Hepatocyte (in vitro differentiated cells): ENCODE data around the gene PABPC1L2A. TPM values are rescaled to one million over a fixed set of nuclear protein-coding genes. Genes with fewer than 3 reads are reported as not detected.

ENCODE experiments used
- DNase-seq: peaks from one replicate; pipeline ENCODE4 v3.0.0-alpha.2; 2016; ENCODE audit warnings: low spot score
- H2AFZ ChIP-seq: fragments of 200-600 bp; sonication (generic); 2 replicates; pipeline ENCODE4 v1.6.0; 2016; ENCODE audit warnings: antibody characterized with exemption, mild to moderate bottlenecking
- H3K27ac ChIP-seq: fragments of 200-600 bp; sonication (generic); 2 replicates; pipeline ENCODE4 v1.5.1; 2016; ENCODE audit warnings: mild to moderate bottlenecking
- H3K27me3 ChIP-seq: fragments of 200-600 bp; sonication (generic); 2 replicates; pipeline ENCODE4 v1.6.1; 2016
- H3K36me3 ChIP-seq: fragments of 200-600 bp; sonication (generic); replicated peaks from 2 replicates; pipeline ENCODE4 v1.5.1; 2016; ENCODE audit warnings: low read depth; ENCODE audit not compliant: insufficient read depth
- H3K4me1 ChIP-seq: fragments of 200-600 bp; sonication (generic); 2 replicates; pipeline ENCODE4 v1.5.1; 2016; ENCODE audit warnings: mild to moderate bottlenecking, moderate library complexity; ENCODE audit not compliant: insufficient read depth
- H3K4me2 ChIP-seq: fragments of 200-600 bp; sonication (generic); 2 replicates; pipeline ENCODE4 v1.6.0; 2016
- H3K4me3 ChIP-seq: fragments of 200-600 bp; sonication (generic); 2 replicates; pipeline ENCODE4 v1.5.1; 2016; ENCODE audit warnings: mild to moderate bottlenecking
- H3K79me2 ChIP-seq: fragments of 200-600 bp; sonication (generic); 2 replicates; pipeline ENCODE4 v1.6.0; 2017; ENCODE audit warnings: mild to moderate bottlenecking
- H3K9me2 ChIP-seq: fragments of 200-600 bp; sonication (generic); replicated peaks from 2 replicates; pipeline ENCODE4 v1.6.0; 2017; ENCODE audit warnings: mild to moderate bottlenecking; ENCODE audit not compliant: insufficient read depth
- H3K9me3 ChIP-seq: fragments of 200-600 bp; sonication (generic); 2 replicates; pipeline ENCODE4 v1.5.1; 2016; ENCODE audit warnings: low read depth, mild to moderate bottlenecking
- H4K20me1 ChIP-seq: fragments of 200-600 bp; sonication (generic); 2 replicates; pipeline ENCODE4 v1.6.0; 2016; ENCODE audit warnings: mild to moderate bottlenecking; ENCODE audit not compliant: insufficient read depth, poor library complexity, severe bottlenecking
- CTCF ChIP-seq: fragments of 200-600 bp; sonication (generic); IDR thresholded peaks from 2 replicates; pipeline ENCODE4 v1.5.1; 2016; ENCODE audit warnings: antibody characterized with exemption, mild to moderate bottlenecking; ENCODE audit not compliant: poor library complexity
- EZH2 ChIP-seq: fragments of 200-600 bp; sonication (generic); IDR thresholded peaks from 2 replicates; pipeline ENCODE4 v1.6.1; 2016; ENCODE audit warnings: antibody characterized with exemption, mild to moderate bottlenecking, borderline replicate concordance
- WGBS: methylation state at CpG from one replicate; pipeline ENCODE4 v1.1.6; 2016; ENCODE audit warnings: low lambda C conversion rate; ENCODE audit errors: missing lambda C conversion rate; 5-methylcytosine and 5-hydroxymethylcytosine counted together
- polyA plus RNA-seq: library from polyadenylated mRNA; unstranded; fragments of >200 nt; fragmentation: Nextera tagmentation; extraction: Ambion mirVana; gene quantifications from 2 replicates; pipeline ENCODE4 v1.2.1, GENCODE V29; 2016
- total RNA-seq: library from RNA; depleted of rRNA; stranded (reverse); fragments of >200 nt; gene quantifications from 2 replicates; pipeline ENCODE4 v1.2.3, GENCODE V29; 2014

Gene PABPC1L2A
- total and polyA plus RNA-seq, 2 experiments from 2014 or later = not detected

DNA sequence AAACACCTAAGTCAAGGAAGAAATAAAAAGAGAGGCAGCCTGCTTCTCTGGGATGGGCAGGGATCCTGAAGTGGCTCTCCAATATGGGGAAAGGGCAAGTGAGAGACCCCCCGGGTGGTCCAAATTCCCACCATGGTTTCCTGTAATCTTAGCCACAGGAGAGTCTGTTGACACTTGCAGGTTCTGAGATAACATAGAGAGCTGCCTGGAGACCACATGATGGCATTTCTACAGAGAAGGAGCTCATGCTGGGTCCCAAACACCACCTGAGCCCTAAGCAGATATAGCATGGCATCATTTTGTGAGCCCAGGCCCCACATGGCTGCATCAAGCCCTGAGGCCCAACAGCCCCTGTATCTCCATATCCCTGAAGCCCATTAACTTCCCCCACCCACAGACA lies 50.4 kb downstream of the PABPC1L2A start:
- H3K4me3 ChIP-seq = no peak overlapping the region
- no peaks in the 10 kb centered on the region for H4K20me1 ChIP-seq
- H3K27ac ChIP-seq = no peak overlapping the region
- H3K9me2 ChIP-seq = no peaks in the 10 kb centered on the region
- H3K4me2 ChIP-seq = no peak overlapping the region
- H3K36me3 ChIP-seq = no peaks in the 10 kb centered on the region
- no peaks in the 10 kb centered on the region for H3K79me2 ChIP-seq
- TF ChIP-seq CTCF (no peak), EZH2 (no peak)
- no peak for DNase-seq
- H3K4me1 ChIP-seq = no peaks in the 10 kb centered on the region
- no peak overlapping the region for H2AFZ ChIP-seq
- H3K27me3 ChIP-seq = no peaks in the 10 kb centered on the region
- WGBS = 0% methylated on average over 1 of the region's 1 CpG
- H3K9me3 ChIP-seq = no peaks in the 10 kb centered on the region

Other genes with a start within 250 kb of the PABPC1L2A start
- not detected in 2 replicates for gene FAM236C, start 166.9 kb downstream of the PABPC1L2A start, total RNA-seq
- gene FAM236C, start 166.9 kb downstream of the PABPC1L2A start, polyA plus RNA-seq = not detected in 2 replicates
- not detected in 2 replicates for gene FAM236A, start 141.3 kb downstream of the PABPC1L2A start, total RNA-seq
- gene FAM236A, start 141.3 kb downstream of the PABPC1L2A start, polyA plus RNA-seq = not detected in 2 replicates
- gene DMRTC1, start 135.7 kb downstream of the PABPC1L2A start, total RNA-seq = not detected in 2 replicates
- 0.45 and 0.51 TPM in 2 replicates for gene DMRTC1, start 135.7 kb downstream of the PABPC1L2A start, polyA plus RNA-seq
- gene PABPC1L2B, start 76.6 kb downstream of the PABPC1L2A start, total RNA-seq = not detected in 2 replicates
- gene PABPC1L2B, start 76.6 kb downstream of the PABPC1L2A start, polyA plus RNA-seq = not detected in 2 replicates
- 1.6 and 2.3 TPM in 2 replicates for gene NAP1L2, start 135.3 kb upstream of the PABPC1L2A start, total RNA-seq
- gene NAP1L2, start 135.3 kb upstream of the PABPC1L2A start, polyA plus RNA-seq = 0.78 and 1.0 TPM in 2 replicates